GM12873 (cell line): ENCODE data around the gene FOXE3.
A peak's percentile ranks its signal among the peaks of the same experiment; 100 is the strongest.

Source experiments
- CTCF ChIP-seq: IDR thresholded peaks from 2 replicates; pipeline ENCODE4 v1.5.1; 2012; ENCODE audit warnings: low read depth, mild to moderate bottlenecking, moderate library complexity, low read length, control low read depth; ENCODE audit not compliant: insufficient read depth; ENCODE audit errors: missing control alignments

Gene FOXE3

GRCh38 chr1:47444562-47445465 lies 28.7 kb downstream of the FOXE3 start:
- no peak for TF ChIP-seq CTCF

DNA sequence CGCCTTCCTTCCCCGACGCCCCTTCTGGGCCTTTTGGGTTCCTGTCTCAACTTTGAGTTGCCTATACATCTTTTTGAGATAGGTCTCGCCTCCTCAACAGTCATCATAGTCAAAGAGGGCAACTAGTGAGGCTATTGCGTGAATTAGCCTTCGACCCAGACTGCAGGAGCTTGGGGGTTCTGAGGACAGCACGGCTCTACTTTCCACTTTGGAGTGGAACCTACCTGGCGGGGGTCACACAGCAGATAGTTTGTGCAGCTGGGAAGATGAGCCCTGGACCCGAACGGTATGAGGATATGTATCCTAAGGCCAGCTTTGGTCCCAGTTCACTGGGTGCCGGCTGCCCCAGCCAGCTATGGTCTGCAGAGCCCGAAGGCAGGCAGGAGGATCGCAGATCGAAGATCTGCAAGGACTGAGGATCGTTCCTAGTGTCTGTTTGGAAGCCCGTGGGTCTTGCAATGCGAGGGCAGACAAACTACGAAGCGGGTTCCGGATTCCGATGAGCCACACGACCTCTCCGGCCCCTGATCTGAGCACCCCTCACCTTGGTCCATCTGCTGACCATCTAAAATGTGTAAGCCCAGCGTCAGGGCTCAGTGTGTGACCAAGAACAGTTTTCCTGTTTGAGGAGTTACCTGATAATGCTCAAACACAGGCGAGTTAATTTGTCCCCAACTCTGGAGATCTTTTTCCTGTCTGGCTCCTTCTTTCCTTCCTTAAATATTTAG lies 29.9 kb downstream of the FOXE3 start:
- no peak for TF ChIP-seq CTCF

DNA sequence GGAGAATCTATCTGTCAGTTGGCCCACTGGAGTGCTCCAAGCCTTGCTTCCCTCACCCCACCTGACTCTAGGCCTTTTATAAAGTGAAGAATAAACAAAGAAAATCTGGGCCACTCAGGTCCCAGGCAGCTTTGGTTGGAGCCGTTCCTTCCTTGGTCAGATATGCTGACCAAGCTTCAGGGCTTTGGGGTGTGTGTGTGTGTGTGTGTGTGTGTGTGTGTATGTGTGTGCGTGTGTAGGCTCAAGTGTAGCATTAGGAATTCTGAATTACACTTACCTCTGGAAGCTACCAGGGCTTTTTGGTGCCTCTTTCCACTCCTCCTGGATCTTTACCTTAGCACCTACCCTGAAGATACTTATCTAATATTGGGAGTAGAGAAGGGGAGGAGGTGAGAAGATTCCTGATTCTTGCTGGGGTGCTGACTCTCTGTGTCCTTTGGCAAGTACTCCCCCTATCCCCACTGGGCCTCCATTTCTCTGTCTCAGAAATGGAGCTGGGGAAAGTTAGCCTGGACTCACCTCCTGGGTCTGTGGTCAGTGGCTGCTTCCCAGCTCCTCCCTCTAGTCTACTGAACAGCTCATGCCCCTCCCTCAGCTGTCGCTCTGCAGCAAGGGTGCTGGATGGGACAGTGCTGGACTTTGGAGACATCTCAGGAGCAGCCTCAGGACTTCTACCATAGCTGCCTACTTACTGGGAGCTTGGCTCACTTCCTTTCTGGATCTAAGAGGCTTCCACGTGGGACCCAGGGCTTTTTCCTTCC lies 32.6 kb downstream of the FOXE3 start:
- TF ChIP-seq CTCF = no peak

DNA sequence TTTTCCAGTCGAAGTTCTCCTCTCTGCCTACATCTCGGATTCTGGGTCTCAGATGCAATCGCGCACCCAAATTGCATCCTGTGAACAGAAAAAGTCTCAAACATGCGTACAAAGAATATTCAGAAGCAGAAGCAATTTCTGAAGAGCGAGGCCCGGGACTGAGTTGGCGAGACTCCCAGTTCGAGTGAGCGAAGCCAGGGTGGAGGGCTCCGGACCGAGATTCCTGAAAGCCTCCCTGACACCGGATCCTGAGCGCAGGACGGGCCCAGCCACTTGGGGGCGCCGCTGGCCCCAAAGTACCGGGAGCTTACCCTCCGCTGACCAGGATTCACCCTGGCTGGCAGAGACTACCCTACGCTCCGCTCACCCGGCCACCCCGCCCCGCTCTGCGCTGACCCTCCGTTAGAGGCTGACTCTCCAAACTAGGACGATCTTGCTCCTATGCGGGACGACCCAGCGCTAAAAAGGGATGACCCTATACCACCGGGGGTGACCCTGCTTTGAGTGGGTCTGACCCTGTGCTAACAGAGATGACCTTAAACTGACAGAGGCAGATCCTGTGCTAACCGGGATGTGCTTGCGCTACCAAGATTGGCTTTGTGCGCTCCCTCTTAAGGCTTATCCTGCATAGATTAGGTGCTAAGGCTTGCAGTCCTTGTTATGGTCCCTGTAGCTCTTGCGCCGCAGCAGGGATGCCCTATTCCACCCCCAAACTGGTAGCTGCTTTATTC lies 33.9 kb downstream of the FOXE3 start:
- peak; percentile 50 for TF ChIP-seq CTCF

- TF ChIP-seq CTCF = no peak
Observed at GRCh38 chr1:47450606-47451005, 34.5 kb downstream of the FOXE3 start.

DNA sequence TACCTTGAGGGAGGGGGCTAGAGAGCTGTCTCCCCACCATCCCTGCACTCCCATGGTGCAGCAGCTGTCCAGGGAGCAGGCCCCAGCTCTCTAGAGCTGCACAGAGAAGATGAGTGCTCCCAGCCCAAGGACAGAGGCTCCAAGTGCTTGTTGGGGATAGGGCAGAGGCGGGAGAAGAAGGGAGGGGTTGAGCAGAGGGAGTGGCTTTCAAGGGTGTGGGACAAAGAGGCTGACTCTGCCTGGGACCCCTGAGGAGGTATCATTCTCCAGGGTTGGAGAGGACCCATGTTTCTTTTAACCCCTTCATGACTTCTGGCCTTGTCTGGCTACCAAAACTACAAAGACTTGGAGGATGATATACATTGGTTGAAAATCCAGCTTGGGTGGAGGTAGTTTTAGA lies 36.3 kb downstream of the FOXE3 start:
- no peak for TF ChIP-seq CTCF
